ENCODE measurements around the gene OR6C2. TPM values are rescaled to one million over a fixed set of nuclear protein-coding genes. Genes with fewer than 3 reads are reported as not detected.
A peak's percentile ranks its signal among the peaks of the same experiment; 100 is the strongest.
"Not testable (repeated sequence)": the region's sequence is repeated elsewhere in the genome, so short reads cannot be mapped to it uniquely, and the experiment has no call there.

Gene OR6C2
- total RNA-seq, 1 donor from 2014 or later: not detected

- H3K27me3 ChIP-seq: no peaks in the 10 kb centered on the region
- Mint-ChIP-seq H3K4me1 (no peaks in the 10 kb centered on the region), H3K27ac (no peak overlapping the region), H3K4me3 (no peak overlapping the region), H3K9me3 (peaks cover 3% of the 10 kb centered on the region), H3K36me3 (no peaks in the 10 kb centered on the region), H3K27me3 (ENCODE audit: insufficient read depth, low read depth) (no peaks in the 10 kb centered on the region)
- H3K79me2 ChIP-seq (ENCODE audit: low read depth): no peaks in the 10 kb centered on the region
- no peak overlapping the region for H3K9ac ChIP-seq
- no peak for TF ChIP-seq EZH2 (IDR thresholded peaks at IDR 0.05)
- no peak for TF ChIP-seq CTCF (IDR thresholded peaks at IDR 0.05)
- no peak for TF ChIP-seq EZH2phosphoT487 (IDR thresholded peaks at IDR 0.05)
- H4K20me1 ChIP-seq (ENCODE audit: low read depth): no peaks in the 10 kb centered on the region
- no peak overlapping the region for H3K4me3 ChIP-seq
- H3K4me2 ChIP-seq: no peak overlapping the region
- no peaks in the 10 kb centered on the region for H3K9me3 ChIP-seq (ENCODE audit: low read depth)
- H3K4me1 ChIP-seq: no peaks in the 10 kb centered on the region
- no peak for DNase-seq (ENCODE audit: low spot score)
- H3K27ac ChIP-seq: no peak overlapping the region
- no peaks in the 10 kb centered on the region for H3F3A ChIP-seq (ENCODE audit: low read depth)
- no peaks in the 10 kb centered on the region for H3K36me3 ChIP-seq
- H2AFZ ChIP-seq (replicated peaks): peak overlapping the region; percentile 27
Measured at GRCh38 chr12:55469291-55469690, 25.4 kb downstream of the OR6C2 start.

- no peak for DNase-seq (ENCODE audit: low spot score)
- H3K27me3 Mint-ChIP-seq (ENCODE audit: insufficient read depth, low read depth): no peaks in the 10 kb centered on the region
- no peaks in the 10 kb centered on the region for H3K27me3 ChIP-seq
- H2AFZ ChIP-seq (replicated peaks): peak within 1 kb of the TSS; percentile 27
- H3K79me2 ChIP-seq (ENCODE audit: low read depth): no peaks in the 10 kb centered on the region
- H3F3A ChIP-seq (ENCODE audit: low read depth): no peaks in the 10 kb centered on the region
- H3K36me3 ChIP-seq: no peaks in the 10 kb centered on the region
- H3K4me3 Mint-ChIP-seq: no peak within 1 kb of the TSS
- no peaks in the 10 kb centered on the region for H3K36me3 Mint-ChIP-seq
- H3K4me1 ChIP-seq: no peaks in the 10 kb centered on the region
- H3K9ac ChIP-seq: no peak within 1 kb of the TSS
- no peak for TF ChIP-seq CTCF (IDR thresholded peaks at IDR 0.05)
- H3K9me3 Mint-ChIP-seq: no peaks in the 10 kb centered on the region
- no peaks in the 10 kb centered on the region for H3K9me3 ChIP-seq (ENCODE audit: low read depth)
- no peaks in the 10 kb centered on the region for H3K4me1 Mint-ChIP-seq
- H3K27ac ChIP-seq: no peak within 1 kb of the TSS
- no peaks in the 10 kb centered on the region for H4K20me1 ChIP-seq (ENCODE audit: low read depth)
- no peak within 1 kb of the TSS for H3K4me3 ChIP-seq
- no peak within 1 kb of the TSS for H3K27ac Mint-ChIP-seq
- no peak within 1 kb of the TSS for H3K4me2 ChIP-seq
Measured at GRCh38 chr12:55470088-55470829, 26.4 kb downstream of the OR6C2 start, which contains the start of gene OR6C70. Gene OR6C70, minus strand, starts transcription at chr12:55470138. Its CDS starts 0 bp downstream, at chr12:55470138.

- Histone ChIP-seq H3K4me3 (no peak overlapping the region), H3K4me2 (no peak overlapping the region), H3K27ac (no peak overlapping the region), H3K4me1 (no peaks in the 10 kb centered on the region), H4K20me1 (ENCODE audit: low read depth) (no peaks in the 10 kb centered on the region), H3K36me3 (no peaks in the 10 kb centered on the region), H3K9ac (no peak overlapping the region), H3F3A (ENCODE audit: low read depth) (no peaks in the 10 kb centered on the region), H3K27me3 (no peaks in the 10 kb centered on the region), H3K79me2 (ENCODE audit: low read depth) (no peaks in the 10 kb centered on the region), H3K9me3 (ENCODE audit: low read depth) (no peaks in the 10 kb centered on the region), H2AFZ (replicated peaks) (no peak overlapping the region)
- no peaks in the 10 kb centered on the region for H3K27me3 Mint-ChIP-seq (ENCODE audit: insufficient read depth, low read depth)
- TF ChIP-seq EZH2 (IDR thresholded peaks at IDR 0.05) (no peak), CTCF (IDR thresholded peaks at IDR 0.05) (no peak), EZH2phosphoT487 (IDR thresholded peaks at IDR 0.05) (no peak)
- no peaks in the 10 kb centered on the region for H3K9me3 Mint-ChIP-seq
- no peaks in the 10 kb centered on the region for H3K4me1 Mint-ChIP-seq
- H3K4me3 Mint-ChIP-seq: no peak overlapping the region
- no peaks in the 10 kb centered on the region for H3K36me3 Mint-ChIP-seq
- H3K27ac Mint-ChIP-seq: no peak overlapping the region
- no peak for DNase-seq (ENCODE audit: low spot score)
Measured at GRCh38 chr12:55472264-55472663, 28.4 kb downstream of the OR6C2 start.

GRCh38 chr12:55479136-55479535, 35.3 kb downstream of the OR6C2 start:
- H3K9me3 Mint-ChIP-seq; H3K4me1 ChIP-seq; H3K36me3 ChIP-seq; DNase-seq (ENCODE audit: low spot score); H3K27me3 Mint-ChIP-seq (ENCODE audit: insufficient read depth, low read depth); H3K9ac ChIP-seq; H4K20me1 ChIP-seq (ENCODE audit: low read depth); H3K4me2 ChIP-seq; H3K27ac Mint-ChIP-seq; H3K4me3 Mint-ChIP-seq; H3K27me3 ChIP-seq; H3K27ac ChIP-seq; H3K36me3 Mint-ChIP-seq; H3K9me3 ChIP-seq (ENCODE audit: low read depth); H3K79me2 ChIP-seq (ENCODE audit: low read depth); H3K4me1 Mint-ChIP-seq; H2AFZ ChIP-seq (replicated peaks); H3K4me3 ChIP-seq; H3F3A ChIP-seq (ENCODE audit: low read depth): not testable (repeated sequence)

- not testable (repeated sequence) for H3K27me3 ChIP-seq; H3F3A ChIP-seq (ENCODE audit: low read depth); H3K4me2 ChIP-seq; H2AFZ ChIP-seq (replicated peaks); H3K9me3 Mint-ChIP-seq; H3K79me2 ChIP-seq (ENCODE audit: low read depth); H3K9me3 ChIP-seq (ENCODE audit: low read depth); DNase-seq (ENCODE audit: low spot score); H3K4me1 Mint-ChIP-seq; H3K27ac Mint-ChIP-seq; H3K4me3 ChIP-seq; H3K36me3 Mint-ChIP-seq; H3K27me3 Mint-ChIP-seq (ENCODE audit: insufficient read depth, low read depth); H3K9ac ChIP-seq; H3K4me3 Mint-ChIP-seq; H4K20me1 ChIP-seq (ENCODE audit: low read depth); H3K36me3 ChIP-seq; H3K4me1 ChIP-seq; H3K27ac ChIP-seq
Measured at GRCh38 chr12:55484284-55484683, 40.4 kb downstream of the OR6C2 start.
